ENCODE results near the gene KSR2. TPM values are rescaled to one million over a fixed set of nuclear protein-coding genes. Genes with fewer than 3 reads are reported as not detected.
"Not testable (repeated sequence)": the region's sequence is repeated elsewhere in the genome, so short reads cannot be mapped to it uniquely, and the experiment has no call there.

KSR2 gene
- total RNA-seq, 1 donor from 2014 or later = not detected

DNA sequence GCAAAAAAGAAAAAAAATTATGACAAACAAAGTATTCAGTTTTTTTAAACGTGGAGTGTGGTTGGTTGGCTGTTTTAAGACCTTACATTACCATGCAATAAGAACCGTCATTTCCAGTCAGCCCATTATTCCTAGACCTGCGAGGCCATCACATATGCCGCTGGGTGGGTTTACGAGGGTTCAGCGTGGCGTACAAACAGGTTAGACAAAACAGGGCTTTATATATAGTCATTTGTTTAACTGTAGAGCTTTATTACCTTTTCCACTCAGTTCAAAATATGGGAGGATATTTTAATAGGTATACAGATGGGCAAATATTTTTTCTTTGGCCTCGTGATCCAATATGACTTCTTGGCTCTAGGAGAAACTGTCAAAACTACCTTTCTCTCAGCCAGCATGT, 67.2 kb downstream of the KSR2 start:
- intact Hi-C loops (cut with DNase I) = no loop called here
- DNase-seq (ENCODE audit: missing footprints) = no peak
- no peak for ATAC-seq

DNA sequence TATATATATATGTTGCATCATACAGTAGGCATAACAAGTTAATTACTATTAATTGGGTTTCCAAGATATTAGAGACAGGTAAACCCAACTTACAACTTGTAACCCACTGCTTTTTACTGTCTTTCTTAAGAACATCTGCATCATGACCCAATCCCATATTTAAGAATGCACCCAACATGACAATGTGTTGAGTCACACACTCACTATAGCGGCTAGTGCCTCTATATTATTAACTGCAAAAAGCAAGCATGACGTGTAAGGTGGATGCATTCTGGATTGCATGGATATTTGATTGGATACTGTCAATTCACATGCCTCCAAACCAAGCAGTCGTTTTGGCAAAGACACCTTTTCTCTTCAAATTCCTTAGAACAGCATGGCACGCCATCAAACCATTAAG, 68.2 kb downstream of the KSR2 start:
- DNase-seq (ENCODE audit: missing footprints) (no peak), ATAC-seq (no peak)
- intact Hi-C loops (cut with DNase I) = no loop called here

DNA sequence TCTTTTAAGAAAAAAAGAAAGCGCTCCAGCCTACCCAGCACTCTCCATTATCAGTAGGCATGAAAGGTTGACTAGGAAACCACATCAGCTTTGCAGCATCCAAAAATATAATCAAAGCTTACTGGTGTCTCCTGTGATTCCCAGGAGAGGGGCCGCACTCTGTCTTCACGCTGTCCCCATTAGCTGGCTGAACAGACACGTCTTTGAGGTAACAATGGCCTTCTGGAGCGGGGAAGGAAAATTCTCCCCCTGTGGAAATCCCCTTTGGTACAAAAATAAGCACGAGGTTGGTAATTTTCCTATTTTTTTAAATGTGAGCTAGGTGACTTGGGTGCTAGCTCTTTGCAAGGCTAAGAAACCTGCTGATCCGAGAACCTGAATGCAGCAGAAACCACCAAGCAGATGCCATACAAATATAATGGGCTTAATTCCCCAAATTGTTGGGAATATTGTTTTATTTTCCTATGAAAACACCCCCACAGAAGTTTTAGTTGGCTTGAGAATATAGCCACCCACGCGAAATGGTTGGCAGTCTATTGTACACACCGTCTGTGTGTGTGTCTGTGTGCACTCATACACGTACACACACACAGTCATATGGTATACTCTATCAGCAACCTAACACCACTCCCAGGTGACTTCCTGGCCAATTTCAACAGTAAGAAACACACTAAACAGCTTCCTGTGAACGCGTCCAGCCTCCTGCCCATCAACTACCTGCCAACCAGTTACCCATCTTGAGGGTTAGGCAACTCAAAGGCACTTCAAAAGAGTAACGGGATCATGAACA, 71.2 kb downstream of the KSR2 start:
- ATAC-seq = no peak
- no peak for DNase-seq (ENCODE audit: missing footprints)
- intact Hi-C loops (cut with DNase I) = no loop called here

DNA sequence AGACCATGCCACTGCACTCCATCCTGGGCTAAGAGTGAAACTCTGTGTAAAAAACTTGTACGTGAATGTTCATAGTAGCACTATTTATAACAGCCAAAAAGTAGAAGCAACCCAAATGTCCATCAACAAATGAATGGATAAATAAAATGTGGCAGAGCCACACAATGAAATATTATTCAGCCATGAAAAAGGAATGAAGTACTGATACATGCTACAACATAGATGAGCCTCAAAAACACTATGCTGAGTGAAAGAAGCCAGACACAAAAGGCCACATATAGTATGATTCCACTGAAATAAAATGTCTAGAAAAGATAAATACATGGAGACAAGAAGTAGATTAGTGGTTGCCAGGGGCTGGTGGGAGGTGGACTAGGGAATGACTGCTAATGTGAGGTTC, 72.8 kb downstream of the KSR2 start:
- DNase-seq (ENCODE audit: missing footprints) = no peak
- intact Hi-C loops (cut with DNase I) = no loop called here
- no peak for ATAC-seq

DNA sequence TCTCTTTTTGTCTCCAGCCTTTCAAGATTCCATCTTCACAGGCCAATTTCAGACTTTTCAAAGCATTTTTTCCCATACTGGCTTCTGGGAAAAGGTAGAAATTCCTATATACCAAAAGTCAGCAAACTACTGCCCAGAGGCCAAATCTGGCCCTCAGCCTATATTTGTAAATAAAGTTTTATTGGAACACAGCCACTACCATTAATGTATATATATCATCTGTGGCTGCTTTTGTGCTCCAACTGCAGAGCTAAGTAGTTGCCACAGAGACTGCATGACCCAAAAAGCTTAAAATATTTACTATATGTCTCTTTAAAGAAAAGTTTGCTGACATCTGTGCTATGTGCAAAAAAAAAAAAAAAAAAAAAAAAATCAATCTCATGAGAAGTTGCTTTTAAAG, 76.3 kb downstream of the KSR2 start:
- no peak for ATAC-seq
- no peak for DNase-seq (ENCODE audit: missing footprints)
- intact Hi-C loops (cut with DNase I) = no loop called here

DNA sequence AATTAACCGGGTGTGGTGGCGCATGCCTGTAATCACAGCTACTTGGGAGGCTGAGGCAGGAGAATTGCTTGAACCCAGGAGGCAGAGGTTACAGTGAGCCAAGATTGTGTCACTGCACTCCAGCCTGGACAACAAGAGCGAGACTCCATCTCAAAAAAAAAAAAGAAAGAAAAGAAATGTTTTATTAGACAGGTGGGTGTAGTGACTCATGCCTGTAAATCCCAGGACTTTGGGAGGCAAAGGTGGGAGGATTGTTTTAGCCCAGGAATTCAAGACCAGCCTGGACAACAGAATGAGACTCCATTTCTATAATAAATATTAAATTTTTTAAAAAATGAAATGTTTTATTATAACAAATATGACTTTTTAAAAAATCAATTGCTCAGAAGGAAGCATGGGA, 77.5 kb downstream of the KSR2 start:
- ATAC-seq; DNase-seq (ENCODE audit: missing footprints); intact Hi-C loops (cut with DNase I): not testable (repeated sequence)

DNA sequence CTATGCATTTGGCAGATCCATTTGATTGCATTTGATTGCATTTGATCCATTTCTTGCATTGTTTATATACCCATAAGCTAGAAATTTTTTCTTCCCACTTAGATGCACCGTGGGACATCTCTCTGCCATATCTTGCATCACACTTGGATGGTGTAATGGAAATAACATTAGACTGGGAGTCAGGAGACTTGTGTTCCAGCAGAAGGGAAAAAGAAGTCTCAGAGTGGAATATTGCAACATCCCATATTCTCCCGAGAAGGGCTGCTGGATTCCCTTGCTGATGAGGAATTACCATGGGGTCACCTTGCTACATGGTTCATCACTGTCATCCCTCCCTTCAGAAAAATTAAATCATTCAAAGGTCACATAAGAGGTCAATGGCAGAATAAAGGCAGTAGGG, 78.1 kb downstream of the KSR2 start:
- intact Hi-C loops (cut with DNase I) = no loop called here
- DNase-seq (ENCODE audit: missing footprints) = no peak
- ATAC-seq = peak; percentile 76

DNA sequence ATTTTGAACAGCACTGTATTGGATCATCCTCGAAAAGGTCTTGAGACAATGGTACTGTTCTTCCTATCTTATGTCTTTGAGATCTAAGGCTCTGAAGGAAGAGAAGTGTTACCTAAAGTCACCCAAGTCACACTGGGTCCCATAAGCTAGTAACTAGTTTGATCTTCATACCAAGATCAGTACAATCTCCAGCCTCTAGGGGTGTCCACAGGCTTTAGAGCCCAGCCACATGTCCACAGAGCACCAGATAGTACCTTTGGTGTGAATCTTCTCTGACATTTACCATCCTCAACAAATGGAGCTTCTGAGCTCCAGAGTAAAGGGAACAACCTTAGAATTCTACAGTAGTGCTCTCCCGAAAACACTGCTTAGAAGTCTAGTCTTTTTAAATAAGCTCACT, 78.7 kb downstream of the KSR2 start:
- intact Hi-C loops (cut with DNase I) = no loop called here
- ATAC-seq (no peak), DNase-seq (ENCODE audit: missing footprints) (no peak)

DNA sequence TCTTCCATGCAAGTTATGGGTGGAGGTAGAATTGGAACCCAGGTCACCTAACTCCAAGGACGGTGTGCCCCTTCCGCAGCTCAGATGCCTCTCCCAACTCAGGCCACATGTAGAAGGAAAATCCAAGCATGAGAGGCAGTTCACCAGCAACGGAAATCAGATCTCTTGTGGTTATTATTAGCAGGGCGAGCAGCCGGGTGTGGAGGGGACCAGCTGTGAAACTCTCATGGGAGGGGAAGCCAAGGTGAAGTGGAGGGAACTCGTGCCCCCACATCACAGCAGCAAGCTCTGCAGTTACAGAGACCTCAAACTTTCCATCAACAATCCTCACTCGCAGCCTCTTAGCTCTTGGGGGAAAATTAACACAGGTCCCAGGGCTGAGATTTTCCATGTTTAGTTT, 79.7 kb downstream of the KSR2 start:
- no peak for ATAC-seq
- no peak for DNase-seq (ENCODE audit: missing footprints)
- intact Hi-C loops (cut with DNase I) = no loop called here

DNA sequence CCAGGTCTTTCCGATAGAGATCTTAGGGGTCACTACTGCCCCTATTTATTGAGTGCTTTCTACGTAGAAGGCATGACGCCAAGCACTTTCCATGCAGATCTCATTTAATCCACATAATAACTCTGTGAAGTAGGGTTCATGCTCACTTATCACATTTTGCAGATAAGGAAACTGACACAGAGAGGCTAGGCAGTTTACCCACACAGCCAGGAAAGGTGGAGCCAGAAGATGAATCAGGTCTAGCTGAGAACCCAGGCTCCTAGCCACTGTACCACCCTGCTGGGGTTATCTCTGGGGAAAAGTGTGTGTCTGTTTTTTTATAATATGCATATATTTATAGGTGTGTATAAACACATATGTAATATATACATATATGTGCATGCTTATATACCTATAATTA, 83.6 kb downstream of the KSR2 start:
- intact Hi-C loops (cut with DNase I) = no loop called here
- no peak for DNase-seq (ENCODE audit: missing footprints)
- ATAC-seq = no peak

DNA sequence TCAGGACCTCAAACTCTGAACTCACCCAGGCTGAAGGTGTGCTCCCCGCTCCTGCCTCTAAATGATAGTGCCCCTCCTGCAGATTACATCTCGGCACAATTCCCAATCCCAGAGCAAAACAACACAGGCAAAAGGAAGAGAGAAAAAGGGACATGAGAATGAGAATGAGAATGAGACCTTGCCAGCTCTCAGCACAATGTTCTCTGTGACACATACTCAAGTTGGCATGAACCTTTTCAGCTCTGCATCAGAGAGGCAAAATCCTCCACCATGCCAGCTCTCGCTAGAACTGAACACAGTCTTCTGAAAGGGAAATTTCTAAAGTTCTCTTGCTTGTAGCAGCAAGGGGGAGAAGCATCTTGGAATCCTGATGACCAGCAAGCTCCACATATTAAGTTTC, 84.6 kb downstream of the KSR2 start:
- DNase-seq (ENCODE audit: missing footprints) (no peak), ATAC-seq (no peak)
- intact Hi-C loops (cut with DNase I) = no loop called here

DNA sequence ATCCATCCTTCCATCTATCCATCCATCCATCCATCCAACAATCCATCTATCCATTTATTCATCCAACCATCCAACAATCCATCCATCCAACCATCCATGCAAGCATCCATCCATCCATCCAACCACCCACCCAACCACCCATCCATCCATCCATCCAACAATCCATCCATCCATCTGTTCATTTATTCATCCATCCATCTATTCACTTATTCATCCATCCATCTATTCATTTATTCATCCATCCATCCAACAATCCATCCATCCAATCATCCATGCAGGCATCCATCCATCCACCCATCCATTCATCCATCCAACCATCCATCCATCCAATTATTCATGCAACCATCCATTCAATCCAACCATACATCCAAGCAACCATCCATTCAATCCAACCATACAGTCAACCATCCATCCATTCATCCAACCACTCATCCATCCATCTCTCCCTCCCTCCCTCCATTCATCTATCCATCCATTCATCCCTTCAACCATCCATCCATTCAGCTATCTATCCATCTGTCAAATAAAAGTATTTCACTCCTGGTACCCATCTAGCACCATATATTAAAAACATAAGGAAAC, 86.1 kb downstream of the KSR2 start:
- DNase-seq (ENCODE audit: missing footprints) = no peak
- intact Hi-C loops (cut with DNase I) = no loop called here
- ATAC-seq = no peak

DNA sequence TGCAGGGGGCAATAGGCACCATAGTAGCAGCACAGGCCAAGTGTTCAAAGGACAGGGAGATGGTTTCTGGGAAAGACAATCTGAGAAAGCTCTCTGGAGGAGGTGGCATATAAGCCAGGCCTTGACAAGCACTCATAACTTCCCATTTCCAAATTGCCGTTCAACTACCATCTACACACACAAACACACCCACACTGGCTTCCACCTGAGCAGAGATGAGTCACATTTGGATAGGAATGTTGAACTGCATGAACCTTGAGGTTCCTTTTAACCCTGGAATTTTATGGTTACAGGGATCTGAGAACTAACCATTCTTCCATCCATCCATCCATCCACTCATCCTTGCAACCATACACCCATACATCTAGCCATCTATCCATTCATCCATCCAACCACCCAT, 86.6 kb downstream of the KSR2 start:
- DNase-seq (ENCODE audit: missing footprints) (no peak), ATAC-seq (no peak)
- intact Hi-C loops (cut with DNase I) = no loop called here

DNA sequence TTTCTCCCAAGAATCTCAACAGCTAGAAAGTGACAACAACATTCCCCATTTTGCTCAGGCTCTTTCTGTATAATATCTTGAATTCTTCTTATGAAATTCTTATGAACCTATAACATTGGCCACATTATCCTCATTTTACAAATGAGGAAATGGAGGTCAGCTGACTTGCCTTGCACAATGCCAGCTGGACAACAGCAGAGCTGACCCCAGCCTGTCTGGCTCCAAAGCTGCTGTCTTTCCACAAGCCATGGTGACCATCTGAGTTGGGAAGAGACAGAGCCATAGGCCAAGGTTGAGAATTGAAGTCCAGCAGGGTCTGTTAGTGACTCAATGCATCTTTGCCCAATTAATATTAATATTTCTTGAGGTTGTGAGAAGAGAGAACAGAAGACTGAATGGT, 87.3 kb downstream of the KSR2 start:
- intact Hi-C loops (cut with DNase I) = no loop called here
- ATAC-seq (no peak), DNase-seq (ENCODE audit: missing footprints) (no peak)

DNA sequence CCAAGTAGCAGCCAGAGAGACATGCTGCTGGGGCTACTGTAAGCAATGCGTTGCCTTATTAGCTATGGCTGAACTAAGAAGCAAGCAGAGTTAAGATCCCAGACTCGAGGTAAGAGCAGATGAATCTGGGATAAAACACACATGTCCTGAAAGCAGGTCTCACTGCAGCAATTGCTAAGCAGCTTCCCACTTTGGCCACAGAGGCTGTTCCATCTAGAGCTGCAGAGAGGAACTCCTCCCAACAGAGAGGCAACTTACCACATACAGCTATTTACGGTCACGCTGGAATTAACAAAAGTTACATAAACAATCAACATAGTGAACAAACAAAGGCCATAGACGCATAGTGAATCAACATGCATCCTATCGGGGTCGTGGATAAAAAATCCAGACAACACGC, 90.2 kb downstream of the KSR2 start:
- ATAC-seq = no peak
- intact Hi-C loops (cut with DNase I) = loop anchor here (5.0 to 10.0 kb wide), 2 partner anchors 154 to 226 kb away; partner anchors contain the start of gene VSIG10
- no peak for DNase-seq (ENCODE audit: missing footprints)

DNA sequence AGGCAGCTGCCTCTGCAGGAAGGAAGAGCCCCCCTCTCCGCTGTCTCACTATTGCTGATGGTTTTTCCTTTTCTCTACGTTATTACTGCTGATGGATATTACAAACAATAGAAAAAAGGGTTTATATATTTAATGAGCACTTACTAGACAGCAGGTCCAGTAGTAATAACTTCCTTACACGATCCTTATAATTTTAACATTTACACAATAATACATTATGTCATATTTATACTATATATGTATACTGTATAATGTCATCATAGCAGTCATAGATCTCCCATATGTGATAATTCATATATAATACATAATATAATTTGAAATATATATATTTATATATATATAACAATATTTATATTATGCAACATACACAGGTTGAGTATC, 92.4 kb downstream of the KSR2 start:
- intact Hi-C loops (cut with DNase I) = loop anchor here (5.0 to 10.0 kb wide), 2 partner anchors 156 to 228 kb away; partner anchors contain the start of gene VSIG10
- no peak for ATAC-seq
- no peak for DNase-seq (ENCODE audit: missing footprints)

DNA sequence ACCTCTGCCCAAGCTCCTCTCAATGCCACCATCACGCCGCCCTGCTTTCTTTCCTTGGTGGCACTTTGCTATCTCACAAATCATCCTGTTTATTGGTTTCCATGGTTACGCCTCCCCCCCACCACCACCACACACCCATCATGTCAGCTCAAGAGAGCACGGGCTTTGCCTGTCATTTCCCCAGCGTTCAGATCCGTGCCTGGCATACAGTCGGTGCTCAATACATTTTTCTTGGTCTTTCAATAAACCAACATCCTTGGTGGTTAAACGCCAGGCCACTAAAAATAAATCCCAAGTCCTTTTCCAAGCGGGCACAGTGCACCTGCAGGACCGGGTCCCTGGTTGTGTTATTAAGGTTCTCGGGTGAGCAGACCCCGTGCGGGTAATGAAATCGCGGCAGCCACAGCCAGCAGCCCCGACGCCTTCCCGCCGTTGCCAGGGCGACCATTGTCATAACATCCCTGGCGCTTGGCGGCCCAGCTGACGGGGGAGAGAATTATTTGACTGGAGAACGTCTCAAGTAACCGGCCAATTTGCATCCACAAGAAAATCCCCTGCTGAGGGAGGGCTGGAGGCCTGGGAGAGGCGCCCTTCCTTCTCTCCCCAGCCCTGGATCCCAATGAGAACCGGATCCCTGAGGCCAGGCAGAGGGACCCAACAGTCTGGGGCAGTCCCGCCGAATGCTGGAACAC, 92.9 kb downstream of the KSR2 start:
- intact Hi-C loops (cut with DNase I) = loop anchor here (5.0 to 10.0 kb wide), 2 partner anchors 156 to 229 kb away; partner anchors contain the start of gene VSIG10
- no peak for ATAC-seq
- DNase-seq (ENCODE audit: missing footprints) = no peak

DNA sequence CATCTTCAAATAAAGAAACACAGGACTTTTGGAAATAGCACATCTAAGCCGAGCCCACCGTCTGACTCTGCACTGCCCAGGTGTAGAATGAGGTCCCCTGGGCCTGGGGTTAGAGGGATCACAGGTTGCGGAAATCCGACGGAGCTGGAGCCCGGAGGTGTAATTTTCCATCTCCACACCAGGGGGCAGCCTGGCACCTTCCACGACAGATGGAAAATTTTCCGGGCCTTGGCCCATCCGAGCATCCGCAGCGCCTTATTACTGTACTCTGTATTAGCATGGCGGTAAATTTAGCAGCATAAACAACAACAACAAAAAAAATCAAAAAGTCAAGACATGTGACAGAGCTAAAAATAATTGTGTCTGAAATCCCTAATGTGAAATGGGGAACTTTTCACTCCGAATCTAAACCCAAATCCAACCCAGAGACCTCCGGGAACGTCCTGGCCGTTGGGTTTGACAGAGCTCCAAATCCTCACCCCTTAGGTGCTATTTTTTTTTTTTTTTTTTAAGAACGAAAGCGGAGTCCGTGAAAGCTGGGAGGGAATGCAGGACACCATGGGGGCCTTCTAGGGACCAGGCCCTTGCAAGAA, 93.9 kb downstream of the KSR2 start:
- intact Hi-C loops (cut with DNase I) = loop anchor here (5.0 to 10.0 kb wide), 2 partner anchors 157 to 230 kb away; partner anchors contain the start of gene VSIG10
- DNase-seq (ENCODE audit: missing footprints) (peak; percentile 71), ATAC-seq (peak; percentile 79)

DNA sequence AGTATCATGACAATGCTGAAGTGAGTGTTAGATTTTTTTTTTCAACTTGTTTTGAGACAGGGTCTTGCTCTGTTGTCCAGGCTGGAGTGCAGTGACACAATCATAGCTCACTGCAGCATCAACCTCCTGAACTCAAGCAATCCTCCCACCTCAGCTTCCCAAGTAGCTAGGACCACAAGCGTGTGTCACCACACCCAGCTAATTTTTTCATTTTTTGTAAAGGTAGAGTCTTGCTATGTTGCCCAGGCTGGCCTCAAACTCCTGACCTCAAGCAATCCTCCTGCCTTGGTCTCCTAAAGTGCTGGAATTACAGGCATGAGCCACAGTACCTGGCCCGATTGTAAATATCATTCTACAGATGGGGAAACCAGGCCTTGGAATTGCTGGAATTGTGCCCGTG, 94.6 kb downstream of the KSR2 start:
- intact Hi-C loops (cut with DNase I) = loop anchor here (10.0 kb wide), 1 partner anchor 231 kb away; the partner anchor contains the start of gene VSIG10
- not testable (repeated sequence) for DNase-seq (ENCODE audit: missing footprints); ATAC-seq

All from Right ventricle myocardium inferior (tissue), 1 donor.